Measurements from ENCODE around the gene NAA80.

DNA sequence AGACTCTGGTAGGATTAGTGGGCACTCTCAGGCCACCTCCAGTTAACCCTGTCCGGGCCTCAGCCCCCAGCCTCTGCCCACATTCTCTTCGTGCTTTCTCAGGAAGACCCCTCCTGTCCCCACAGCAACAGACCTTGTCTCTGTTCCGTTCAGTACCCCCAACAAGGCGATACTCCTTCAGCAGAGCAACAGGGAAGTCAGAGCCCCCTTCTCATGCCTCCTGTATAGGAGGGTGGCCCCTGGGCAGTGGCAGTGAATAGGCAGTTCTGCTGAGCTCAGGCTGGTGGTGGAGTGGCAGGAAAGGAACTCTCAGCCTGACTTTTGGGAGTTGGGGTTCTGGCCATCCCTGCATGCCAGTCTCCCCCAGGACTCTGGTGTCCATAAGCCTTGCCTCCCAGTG, 29.7 kb downstream of the NAA80 start:
- TF ChIP-seq PPARG (CRISPR knock-in tag; conservative IDR thresholded peaks at IDR 0.05), result no peak
- no peak for TF ChIP-seq ZIK1 (CRISPR knock-in tag; IDR thresholded peaks at IDR 0.05; ENCODE audit: borderline replicate concordance, low read depth)
- TF ChIP-seq SAFB2 (CRISPR knock-in tag; IDR thresholded peaks at IDR 0.05; ENCODE audit: borderline replicate concordance, low read depth), result no peak
- TF ChIP-seq, protein P1, sequence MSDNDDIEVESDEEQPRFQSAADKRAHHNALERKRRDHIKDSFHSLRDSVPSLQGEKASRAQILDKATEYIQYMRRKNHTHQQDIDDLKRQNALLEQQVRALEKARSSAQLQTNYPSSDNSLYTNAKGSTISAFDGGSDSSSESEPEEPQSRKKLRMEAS (IDR thresholded peaks at IDR 0.05), result no peak
- TF ChIP-seq ZSCAN12 (CRISPR knock-in tag; IDR thresholded peaks at IDR 0.05), result no peak
- TF ChIP-seq ZNF331 (CRISPR knock-in tag; IDR thresholded peaks at IDR 0.05), result 0 out of 2 replicates have a peak, but pooled peaks have one; percentile 6
- TF ChIP-seq, protein P2, sequence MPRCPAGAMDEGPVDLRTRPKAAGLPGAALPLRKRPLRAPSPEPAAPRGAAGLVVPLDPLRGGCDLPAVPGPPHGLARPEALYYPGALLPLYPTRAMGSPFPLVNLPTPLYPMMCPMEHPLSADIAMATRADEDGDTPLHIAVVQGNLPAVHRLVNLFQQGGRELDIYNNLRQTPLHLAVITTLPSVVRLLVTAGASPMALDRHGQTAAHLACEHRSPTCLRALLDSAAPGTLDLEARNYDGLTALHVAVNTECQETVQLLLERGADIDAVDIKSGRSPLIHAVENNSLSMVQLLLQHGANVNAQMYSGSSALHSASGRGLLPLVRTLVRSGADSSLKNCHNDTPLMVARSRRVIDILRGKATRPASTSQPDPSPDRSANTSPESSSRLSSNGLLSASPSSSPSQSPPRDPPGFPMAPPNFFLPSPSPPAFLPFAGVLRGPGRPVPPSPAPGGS (CRISPR knock-in tag; IDR thresholded peaks at IDR 0.05), result no peak
- TF ChIP-seq ZNF292 (CRISPR knock-in tag; IDR thresholded peaks at IDR 0.05; ENCODE audit: borderline replicate concordance, low read depth), result no peak
- no peak for TF ChIP-seq FOXM1 (CRISPR knock-in tag; IDR thresholded peaks at IDR 0.05)
